Caco-2 (cell line): ENCODE results near the gene TMEM132E. TPM values are rescaled to one million over a fixed set of nuclear protein-coding genes. Genes with fewer than 3 reads are reported as not detected.

ENCODE experiments used
- BruUV-seq: library from RNA; stranded (reverse); fragments of 400-500 nt; replicated peaks from 2 replicates; lab custom pipeline; 2021; lab: Mats Ljungman, UMichigan
- CTCF ChIA-PET: fragments of 300-600 bp; sonication (Branson Sonifier 250); formaldehyde crosslinking; loops from one replicate; lab custom pipeline; 2022; ENCODE audit warnings: antibody characterized with exemption; lab: Charles Lee
- POLR2A ChIA-PET: fragments of 300-600 bp; sonication (Branson Sonifier 250); formaldehyde crosslinking; loops from one replicate; lab custom pipeline; 2022; ENCODE audit warnings: antibody characterized with exemption; lab: Charles Lee
- DNase-seq, 2 experiments: peaks; one replicate each; pipeline versions ENCODE4 v3.0.0 to v3.0.0-alpha.2; 2020 to 2022
- H3K27me3 ChIP-seq: replicated peaks from 2 replicates; pipeline ENCODE4 v1.6.0; 2011; ENCODE audit warnings: low read length; ENCODE audit not compliant: control insufficient read depth, insufficient read depth
- H3K36me3 ChIP-seq: 2 replicates; pipeline ENCODE4 v1.5.1; 2011; ENCODE audit warnings: low read length; ENCODE audit not compliant: control insufficient read depth, insufficient read depth
- H3K4me1 ChIP-seq: fragments of 250-450 bp; sonication (Bioruptor Pico); 2 replicates; pipeline ENCODE4 v1.5.1; 2020; ENCODE audit warnings: mild to moderate bottlenecking
- H3K4me3 ChIP-seq: 2 replicates; pipeline ENCODE4 v1.5.1; 2011; ENCODE audit warnings: low read depth, mild to moderate bottlenecking, control low read depth, low read length
- H3K9me3 ChIP-seq: fragments of 250-450 bp; sonication (Bioruptor Pico); 2 replicates; pipeline ENCODE4 v1.5.1; 2020; ENCODE audit warnings: mild to moderate bottlenecking, moderate library complexity
- H3K27ac Mint-ChIP-seq: one replicate; pipeline ENCODE4 v1.8.0; 2022; ENCODE audit warnings: mixed read lengths; ENCODE audit not compliant: unreplicated experiment
- H3K27me3 Mint-ChIP-seq: one replicate; pipeline ENCODE4 v1.8.0; 2022; ENCODE audit warnings: mixed read lengths; ENCODE audit not compliant: insufficient read depth, unreplicated experiment
- H3K36me3 Mint-ChIP-seq: one replicate; pipeline ENCODE4 v1.8.0; 2022; ENCODE audit warnings: mild to moderate bottlenecking, mixed read lengths; ENCODE audit not compliant: insufficient read depth, unreplicated experiment
- H3K4me1 Mint-ChIP-seq: one replicate; pipeline ENCODE4 v1.8.0; 2022; ENCODE audit warnings: low read depth, mixed read lengths; ENCODE audit not compliant: unreplicated experiment
- H3K4me3 Mint-ChIP-seq: one replicate; pipeline ENCODE4 v1.8.0; 2022; ENCODE audit warnings: mild to moderate bottlenecking, moderate library complexity, mixed read lengths; ENCODE audit not compliant: unreplicated experiment
- H3K9me3 Mint-ChIP-seq: one replicate; pipeline ENCODE4 v1.8.0; 2022; ENCODE audit warnings: mixed read lengths; ENCODE audit not compliant: unreplicated experiment
- CTCF ChIP-seq, 2 experiments: fragments of 200-600 bp in 1 of 2; IDR thresholded peaks; 1 replicate in 1 of 2; 2 replicates in 1 of 2; pipeline versions ENCODE4 v1.5.1 to v1.8.0; 2011 to 2022; ENCODE audit warnings: antibody characterized with exemption in 1 of 2, control low read depth in 1 of 2, inconsistent platforms in 1 of 2, low read depth in 1 of 2, low read length in 1 of 2, mild to moderate bottlenecking in 1 of 2, moderate library complexity in 1 of 2; ENCODE audit not compliant: insufficient read depth in 1 of 2, severe bottlenecking in 1 of 2, unreplicated experiment in 1 of 2
- intact Hi-C: fragments of 100-400 bp; cut with micrococcal nuclease; formaldehyde crosslinking; loops from one replicate; pipeline ENCODE4 v1.10.0; 2022; ENCODE audit not compliant: unreplicated experiment
- total RNA-seq: library from RNA; stranded (reverse); gene quantifications from 2 replicates; pipeline ENCODE4 v1.2.3, GENCODE V29; 2022

Gene TMEM132E
- total RNA-seq, 1 experiment from 2014 or later = 0.07 TPM

GRCh38 chr17:34570506-34570905 lies 8.9 kb upstream of the TMEM132E start:
- intact Hi-C loops = no loop called here
- Mint-ChIP-seq H3K36me3 (no peaks in the 10 kb centered on the region), H3K9me3 (no peaks in the 10 kb centered on the region), H3K27ac (no peak overlapping the region), H3K27me3 (peaks cover 22% of the 10 kb centered on the region), H3K4me1 (no peaks in the 10 kb centered on the region), H3K4me3 (no peak overlapping the region)
- no TSS peak for BruUV-seq
- POLR2A ChIA-PET = no interaction called here
- no peaks in the 10 kb centered on the region for H3K36me3 ChIP-seq
- H3K27me3 ChIP-seq = peaks cover 2% of the 10 kb centered on the region
- no peaks in the 10 kb centered on the region for H3K4me1 ChIP-seq
- no peak for DNase-seq
- no peak for TF ChIP-seq CTCF (IDR thresholded peaks at IDR 0.05; ENCODE audit: insufficient read depth in 1 of 2, low read depth in 1 of 2, low read length in 1 of 2, severe bottlenecking in 1 of 2, unreplicated experiment in 1 of 2)
- H3K9me3 ChIP-seq = no peaks in the 10 kb centered on the region
- CTCF ChIA-PET = no interaction called here
- no peak overlapping the region for H3K4me3 ChIP-seq

GRCh38 chr17:34571428-34572130 lies 7.8 kb upstream of the TMEM132E start:
- Mint-ChIP-seq H3K4me1 (no peaks in the 10 kb centered on the region), H3K36me3 (no peaks in the 10 kb centered on the region), H3K4me3 (no peak overlapping the region), H3K9me3 (no peaks in the 10 kb centered on the region), H3K27ac (no peak overlapping the region), H3K27me3 (peaks cover 22% of the 10 kb centered on the region)
- no peak overlapping the region for H3K4me3 ChIP-seq
- TF ChIP-seq CTCF (IDR thresholded peaks at IDR 0.05; ENCODE audit: insufficient read depth in 1 of 2, low read depth in 1 of 2, low read length in 1 of 2, severe bottlenecking in 1 of 2, unreplicated experiment in 1 of 2) = no peak
- no TSS peak for BruUV-seq
- peaks cover 2% of the 10 kb centered on the region for H3K27me3 ChIP-seq
- POLR2A ChIA-PET = no interaction called here
- no peak for DNase-seq
- H3K9me3 ChIP-seq = no peaks in the 10 kb centered on the region
- intact Hi-C loops = no loop called here
- no peaks in the 10 kb centered on the region for H3K4me1 ChIP-seq
- H3K36me3 ChIP-seq = no peaks in the 10 kb centered on the region
- CTCF ChIA-PET = interaction anchor here (1.3 kb wide), 1 partner anchor 29 kb away, joined by 5 read pairs; no protein-coding TSS in a partner anchor

GRCh38 chr17:34572483-34572882 lies 6.9 kb upstream of the TMEM132E start:
- DNase-seq = no peak
- ChIA-PET POLR2A (no interaction called here), CTCF (interaction anchor here (1.3 kb wide), 1 partner anchor 30 kb away, joined by 5 read pairs; no protein-coding TSS in a partner anchor)
- no peak for TF ChIP-seq CTCF (IDR thresholded peaks at IDR 0.05; ENCODE audit: insufficient read depth in 1 of 2, low read depth in 1 of 2, low read length in 1 of 2, severe bottlenecking in 1 of 2, unreplicated experiment in 1 of 2)
- no peak overlapping the region for H3K4me3 Mint-ChIP-seq
- BruUV-seq = no TSS peak
- no peaks in the 10 kb centered on the region for H3K36me3 Mint-ChIP-seq
- no peak overlapping the region for H3K27ac Mint-ChIP-seq
- Histone ChIP-seq H3K4me3 (no peak overlapping the region), H3K9me3 (no peaks in the 10 kb centered on the region), H3K4me1 (no peaks in the 10 kb centered on the region), H3K36me3 (no peaks in the 10 kb centered on the region), H3K27me3 (peaks cover 2% of the 10 kb centered on the region)
- peaks cover 29% of the 10 kb centered on the region for H3K27me3 Mint-ChIP-seq
- no peaks in the 10 kb centered on the region for H3K4me1 Mint-ChIP-seq
- intact Hi-C loops = no loop called here
- H3K9me3 Mint-ChIP-seq = no peaks in the 10 kb centered on the region
